NCI-H1048 (cell line): ENCODE measurements around the gene LGALS4.
"Not testable (repeated sequence)": the region's sequence is repeated elsewhere in the genome, so short reads cannot be mapped to it uniquely, and the experiment has no call there.

Experiments
- DNase-seq: peaks from one replicate; lab custom pipeline; 2025; lab: John Stamatoyannopoulos, UW

LGALS4 gene

GRCh38 chr19:38795549-38795948 is 17.2 kb downstream of the LGALS4 start:
- no peak for DNase-seq

GRCh38 chr19:38793671-38794070 is 19.1 kb downstream of the LGALS4 start:
- no peak for DNase-seq

- DNase-seq: no peak
Measured at GRCh38 chr19:38793177-38793576, 19.6 kb downstream of the LGALS4 start.

GRCh38 chr19:38792250-38793111 is 20.3 kb downstream of the LGALS4 start:
- no peak for DNase-seq

GRCh38 chr19:38791451-38792064 is 21.2 kb downstream of the LGALS4 start:
- not testable (repeated sequence) for DNase-seq

GRCh38 chr19:38790507-38791403 is 22.0 kb downstream of the LGALS4 start:
- DNase-seq: not testable (repeated sequence)

GRCh38 chr19:38788478-38789243 is 24.1 kb downstream of the LGALS4 start, which contains the start of gene LGALS7B:
Gene LGALS7B (plus strand): TSS chr19:38789200. CDS start chr19:38789227, 27 bp downstream.
- DNase-seq: no peak

- no peak for DNase-seq
Measured at GRCh38 chr19:38786572-38787265, 26.0 kb downstream of the LGALS4 start.

- DNase-seq: not testable (repeated sequence)
Measured at GRCh38 chr19:38786061-38786460, 26.7 kb downstream of the LGALS4 start.

- no peak for DNase-seq
Measured at GRCh38 chr19:38785187-38785699, 27.5 kb downstream of the LGALS4 start.

GRCh38 chr19:38784224-38784623 is 28.5 kb downstream of the LGALS4 start:
- DNase-seq: no peak

GRCh38 chr19:38782212-38782611 is 30.5 kb downstream of the LGALS4 start:
- not testable (repeated sequence) for DNase-seq

- DNase-seq: no peak
Measured at GRCh38 chr19:38781058-38781457, 31.7 kb downstream of the LGALS4 start.

- no peak for DNase-seq
Measured at GRCh38 chr19:38780443-38780842, 32.3 kb downstream of the LGALS4 start.

GRCh38 chr19:38778733-38779132 is 34.0 kb downstream of the LGALS4 start:
- DNase-seq: no peak

- DNase-seq: no peak
Measured at GRCh38 chr19:38774181-38774950, 38.4 kb downstream of the LGALS4 start.

GRCh38 chr19:38773469-38774177 is 39.1 kb downstream of the LGALS4 start, which contains the start of gene LGALS7:
Gene LGALS7 (minus strand): TSS chr19:38773517. CDS start chr19:38773492, 25 bp downstream.
- DNase-seq: no peak

- not testable (repeated sequence) for DNase-seq
Measured at GRCh38 chr19:38771569-38771968, 41.2 kb downstream of the LGALS4 start.

GRCh38 chr19:38770949-38771275 is 41.8 kb downstream of the LGALS4 start:
- not testable (repeated sequence) for DNase-seq
